Measurements from ENCODE around the gene ADGRA1.

GRCh38 chr10:133131053-133131452, 43.3 kb downstream of the ADGRA1 start:
- TF ChIP-seq POLR2A (IDR thresholded peaks at IDR 0.05; ENCODE audit: low read depth, low read length) (no peak), POLR2AphosphoS5 (IDR thresholded peaks at IDR 0.05; ENCODE audit: low read depth, low read length) (no peak), TAF1 (IDR thresholded peaks at IDR 0.05; ENCODE audit: low read depth, low read length) (no peak), POU2F2 (IDR thresholded peaks at IDR 0.05; ENCODE audit: low read depth, low read length) (no peak), SPI1 (IDR thresholded peaks at IDR 0.05; ENCODE audit: low read depth, low read length) (no peak)
